Measurements from ENCODE around the gene GPATCH2L.

GPATCH2L gene

DNA sequence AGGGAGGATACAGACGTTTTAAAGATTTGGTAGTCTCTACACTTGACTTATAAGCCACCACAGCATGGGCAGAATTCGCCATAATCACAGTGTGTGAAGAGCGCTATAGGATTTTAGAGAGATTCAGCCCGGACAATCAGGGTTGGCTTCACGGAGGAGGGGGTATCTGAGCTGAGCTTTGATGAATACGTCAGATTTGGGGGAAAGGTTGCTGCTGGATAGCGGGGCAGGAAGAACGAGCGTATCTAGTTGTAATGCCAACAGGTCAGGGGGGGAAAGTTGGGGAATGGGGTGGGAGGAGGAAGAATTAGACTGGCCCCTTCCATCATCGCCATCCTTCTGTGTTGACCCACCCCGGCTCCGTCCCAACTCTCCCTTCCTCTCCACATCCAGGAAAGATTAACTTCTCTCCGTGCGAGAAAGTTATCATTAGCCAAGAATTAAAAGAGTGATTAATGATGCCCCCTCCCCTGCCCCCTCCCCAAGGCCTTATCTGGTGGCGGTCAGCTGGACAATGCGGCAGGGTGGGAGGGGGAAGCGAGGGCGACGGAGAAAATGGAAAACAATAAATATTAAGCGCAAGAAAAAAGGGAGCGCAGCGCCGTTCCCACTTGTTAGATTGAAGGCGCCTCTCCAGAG, 13.5 kb upstream of the GPATCH2L start:
- no peak for DNase-seq (ENCODE audit: low read depth, low spot score)
- Histone ChIP-seq H3K36me3 (ENCODE audit: insufficient read depth, insufficient read length, low read length) (no peaks in the 10 kb centered on the region), H3K9ac (ENCODE audit: insufficient read length, low read depth) (no peak overlapping the region), H3K4me1 (ENCODE audit: insufficient read depth, insufficient read length) (peaks cover 6% of the 10 kb centered on the region), H3K4me3 (ENCODE audit: insufficient read length, low read depth) (peak overlapping the region; percentile 39), H3K9me3 (ENCODE audit: insufficient read depth, low read length) (peaks cover under 1% of the 10 kb centered on the region; the same call in 1 of the 2 replicates), H3K27me3 (ENCODE audit: insufficient read depth, insufficient read length) (peaks cover 49% of the 10 kb centered on the region)
- TF ChIP-seq SUZ12 (IDR thresholded peaks at IDR 0.05; ENCODE audit: extremely low read depth, insufficient read depth, insufficient read length) (no peak), ZNF274 (IDR thresholded peaks at IDR 0.05; ENCODE audit: low read depth, low read length) (no peak), YY1 (IDR thresholded peaks at IDR 0.05; ENCODE audit: insufficient read depth, insufficient read length) (no peak)

DNA sequence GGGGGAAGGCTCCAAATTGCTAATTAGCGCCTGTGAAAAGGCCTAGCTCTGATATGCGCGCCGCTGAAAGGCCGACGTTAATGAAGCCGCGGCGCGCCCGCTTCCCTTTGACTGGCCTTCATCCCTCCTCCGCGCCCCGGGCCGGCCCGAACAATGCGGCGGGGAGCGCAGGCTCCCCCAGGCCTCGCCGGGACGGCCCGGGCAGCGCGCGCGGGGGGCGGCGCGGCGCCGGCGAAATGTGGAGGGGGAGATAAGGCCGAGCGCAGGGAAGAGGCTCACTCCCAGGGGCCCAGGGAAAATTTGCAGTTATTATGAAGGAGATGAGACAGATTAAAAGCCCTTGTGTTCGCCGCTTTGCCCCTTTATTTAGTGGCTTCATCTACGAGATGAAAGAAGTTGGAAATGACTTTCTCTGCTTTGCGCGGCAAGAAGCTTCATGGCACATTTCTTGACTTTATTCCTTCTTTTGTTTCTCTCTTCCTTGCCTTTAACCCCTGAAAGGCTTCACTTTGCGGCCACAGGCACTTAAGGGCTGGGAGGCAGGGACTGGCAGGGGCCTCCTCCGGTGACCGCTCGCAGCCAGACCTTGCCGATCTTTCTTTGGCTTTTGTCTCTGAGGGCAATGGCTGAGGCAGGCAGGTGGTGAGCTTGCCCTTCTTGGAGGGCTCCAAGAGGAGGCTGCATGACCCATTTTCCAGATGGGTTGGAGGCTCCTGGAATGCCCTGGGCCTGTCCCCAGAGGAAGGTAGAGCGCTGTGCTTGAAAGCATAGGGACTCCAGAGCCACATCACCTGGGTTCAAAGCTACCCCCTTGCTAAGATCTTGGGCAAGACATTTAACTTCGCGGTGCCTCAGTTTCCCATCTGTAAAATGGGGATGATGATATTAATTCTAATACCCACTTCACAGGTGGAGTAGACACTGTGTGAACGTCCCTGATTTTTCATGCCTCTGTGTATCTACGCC, 12.7 kb upstream of the GPATCH2L start:
- TF ChIP-seq ZNF274 (IDR thresholded peaks at IDR 0.05; ENCODE audit: low read depth, low read length) (no peak), YY1 (IDR thresholded peaks at IDR 0.05; ENCODE audit: insufficient read depth, insufficient read length) (no peak), SUZ12 (IDR thresholded peaks at IDR 0.05; ENCODE audit: extremely low read depth, insufficient read depth, insufficient read length) (no peak)
- H3K4me3 ChIP-seq (ENCODE audit: insufficient read length, low read depth): peak overlapping the region; percentile 39
- H3K36me3 ChIP-seq (ENCODE audit: insufficient read depth, insufficient read length, low read length): no peaks in the 10 kb centered on the region
- H3K27me3 ChIP-seq (ENCODE audit: insufficient read depth, insufficient read length): peaks cover 46% of the 10 kb centered on the region
- no peak for DNase-seq (ENCODE audit: low read depth, low spot score)
- H3K9me3 ChIP-seq (ENCODE audit: insufficient read depth, low read length): peaks cover 6% of the 10 kb centered on the region; the same call in 1 of the 2 replicates
- H3K9ac ChIP-seq (ENCODE audit: insufficient read length, low read depth): peak overlapping the region; percentile 6
- peaks cover 6% of the 10 kb centered on the region for H3K4me1 ChIP-seq (ENCODE audit: insufficient read depth, insufficient read length)

DNA sequence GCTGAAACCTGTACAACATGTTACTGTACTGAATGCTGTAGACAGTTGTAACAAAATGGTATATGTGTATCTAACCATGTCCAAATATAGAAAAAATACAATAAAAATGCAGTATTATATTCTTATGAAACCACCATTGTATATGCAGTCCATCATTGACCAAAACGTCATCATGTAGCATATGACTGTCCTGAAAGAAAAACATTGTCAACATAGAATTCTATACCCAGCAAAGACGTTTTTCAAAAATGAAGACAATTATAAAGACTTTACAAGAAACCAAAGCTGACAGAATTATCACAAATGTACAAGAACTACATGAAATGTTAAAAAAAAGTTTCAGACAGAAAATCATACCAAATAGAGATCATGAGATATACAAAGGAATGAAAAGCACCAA, 8.1 kb upstream of the GPATCH2L start:
- Histone ChIP-seq H3K4me3 (ENCODE audit: insufficient read length, low read depth) (no peak overlapping the region), H3K9me3 (ENCODE audit: insufficient read depth, low read length) (peaks cover 6% of the 10 kb centered on the region; the same call in 1 of the 2 replicates), H3K36me3 (ENCODE audit: insufficient read depth, insufficient read length, low read length) (no peaks in the 10 kb centered on the region), H3K27me3 (ENCODE audit: insufficient read depth, insufficient read length) (peaks cover 15% of the 10 kb centered on the region), H3K9ac (ENCODE audit: insufficient read length, low read depth) (no peak overlapping the region), H3K4me1 (ENCODE audit: insufficient read depth, insufficient read length) (no peaks in the 10 kb centered on the region)
- DNase-seq (ENCODE audit: low read depth, low spot score): no peak
- TF ChIP-seq YY1 (IDR thresholded peaks at IDR 0.05; ENCODE audit: insufficient read depth, insufficient read length): no peak
- no peak for TF ChIP-seq SUZ12 (IDR thresholded peaks at IDR 0.05; ENCODE audit: extremely low read depth, insufficient read depth, insufficient read length)
- TF ChIP-seq ZNF274 (IDR thresholded peaks at IDR 0.05; ENCODE audit: low read depth, low read length): no peak

DNA sequence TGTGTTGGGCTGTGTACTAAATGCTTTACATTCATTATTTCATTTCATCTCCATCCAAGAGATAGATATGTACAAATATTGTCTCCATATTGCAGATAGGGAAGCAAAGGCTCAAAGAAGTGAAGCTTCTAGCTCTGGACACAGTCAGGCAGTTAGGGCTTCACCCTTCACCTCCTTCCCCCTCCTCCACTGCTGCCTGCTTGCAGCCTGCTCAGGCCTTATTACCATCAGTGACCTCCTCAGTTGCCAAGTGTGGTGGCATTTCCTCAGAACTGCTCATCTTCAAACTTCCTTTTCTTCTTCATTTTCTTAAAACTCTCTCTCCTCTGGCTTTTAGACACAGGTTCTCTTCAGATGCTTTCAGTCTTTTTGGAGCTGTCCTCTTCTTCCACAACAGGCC, 4.7 kb upstream of the GPATCH2L start:
- H3K27me3 ChIP-seq (ENCODE audit: insufficient read depth, insufficient read length): no peaks in the 10 kb centered on the region
- no peaks in the 10 kb centered on the region for H3K36me3 ChIP-seq (ENCODE audit: insufficient read depth, insufficient read length, low read length)
- H3K4me3 ChIP-seq (ENCODE audit: insufficient read length, low read depth): no peak overlapping the region
- no peak for DNase-seq (ENCODE audit: low read depth, low spot score)
- TF ChIP-seq YY1 (IDR thresholded peaks at IDR 0.05; ENCODE audit: insufficient read depth, insufficient read length) (no peak), ZNF274 (IDR thresholded peaks at IDR 0.05; ENCODE audit: low read depth, low read length) (no peak), SUZ12 (IDR thresholded peaks at IDR 0.05; ENCODE audit: extremely low read depth, insufficient read depth, insufficient read length) (no peak)
- H3K9ac ChIP-seq (ENCODE audit: insufficient read length, low read depth): no peak overlapping the region
- peaks cover 6% of the 10 kb centered on the region; the same call in 1 of the 2 replicates for H3K9me3 ChIP-seq (ENCODE audit: insufficient read depth, low read length)
- H3K4me1 ChIP-seq (ENCODE audit: insufficient read depth, insufficient read length): no peaks in the 10 kb centered on the region

DNA sequence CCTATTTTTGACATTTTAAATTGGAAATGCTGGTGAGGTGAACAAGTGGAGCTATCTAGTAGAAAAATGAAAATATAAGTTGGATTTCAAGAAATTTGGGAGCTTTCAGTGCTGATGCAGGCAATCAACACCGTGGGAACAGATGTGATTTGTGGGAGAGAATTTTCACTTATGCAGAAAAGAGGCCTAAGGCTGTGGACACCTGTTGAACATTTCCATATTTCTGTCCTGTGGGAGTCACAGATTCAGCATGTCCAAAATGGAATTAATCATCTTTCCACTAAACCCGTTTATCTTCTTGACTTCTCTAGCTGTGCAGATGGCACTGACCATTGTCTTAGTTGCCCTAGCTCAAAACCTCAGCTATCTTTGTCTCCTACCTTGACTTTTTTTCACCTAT, 2.5 kb upstream of the GPATCH2L start:
- H3K4me1 ChIP-seq (ENCODE audit: insufficient read depth, insufficient read length): no peaks in the 10 kb centered on the region
- no peak for DNase-seq (ENCODE audit: low read depth, low spot score)
- H3K27me3 ChIP-seq (ENCODE audit: insufficient read depth, insufficient read length): no peaks in the 10 kb centered on the region
- no peak overlapping the region for H3K4me3 ChIP-seq (ENCODE audit: insufficient read length, low read depth)
- H3K9me3 ChIP-seq (ENCODE audit: insufficient read depth, low read length): no peaks in the 10 kb centered on the region
- no peak overlapping the region for H3K9ac ChIP-seq (ENCODE audit: insufficient read length, low read depth)
- H3K36me3 ChIP-seq (ENCODE audit: insufficient read depth, insufficient read length, low read length): peaks cover under 1% of the 10 kb centered on the region
- no peak for TF ChIP-seq ZNF274 (IDR thresholded peaks at IDR 0.05; ENCODE audit: low read depth, low read length)
- TF ChIP-seq SUZ12 (IDR thresholded peaks at IDR 0.05; ENCODE audit: extremely low read depth, insufficient read depth, insufficient read length): no peak
- TF ChIP-seq YY1 (IDR thresholded peaks at IDR 0.05; ENCODE audit: insufficient read depth, insufficient read length): no peak

DNA sequence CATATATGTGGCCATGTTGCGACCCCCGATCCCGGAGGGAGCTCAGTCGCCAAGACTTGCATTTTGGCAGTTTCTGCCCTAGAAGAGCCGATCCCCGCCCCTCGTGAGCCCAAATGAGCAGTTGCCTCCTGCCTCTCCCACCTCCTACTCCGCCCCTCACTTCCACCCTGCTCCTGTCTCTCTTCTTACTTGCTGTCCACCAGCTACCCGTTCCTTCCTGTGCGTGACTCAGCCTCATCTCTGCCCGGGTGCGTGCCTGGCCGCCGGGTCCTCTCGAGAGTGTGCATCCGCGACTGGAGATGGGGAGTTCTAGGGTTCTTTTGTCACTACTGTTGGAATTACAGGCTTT, 585 bp downstream of the GPATCH2L start:
- no peak for DNase-seq (ENCODE audit: low read depth, low spot score)
- Histone ChIP-seq H3K4me1 (ENCODE audit: insufficient read depth, insufficient read length) (no peaks in the 10 kb centered on the region), H3K9ac (ENCODE audit: insufficient read length, low read depth) (peak overlapping the region; percentile 92), H3K4me3 (ENCODE audit: insufficient read length, low read depth) (peak overlapping the region; percentile 90), H3K9me3 (ENCODE audit: insufficient read depth, low read length) (no peaks in the 10 kb centered on the region), H3K36me3 (ENCODE audit: insufficient read depth, insufficient read length, low read length) (peaks cover 19% of the 10 kb centered on the region), H3K27me3 (ENCODE audit: insufficient read depth, insufficient read length) (no peaks in the 10 kb centered on the region)
- TF ChIP-seq SUZ12 (IDR thresholded peaks at IDR 0.05; ENCODE audit: extremely low read depth, insufficient read depth, insufficient read length): no peak
- TF ChIP-seq ZNF274 (IDR thresholded peaks at IDR 0.05; ENCODE audit: low read depth, low read length): no peak
- TF ChIP-seq YY1 (IDR thresholded peaks at IDR 0.05; ENCODE audit: insufficient read depth, insufficient read length): no peak

DNA sequence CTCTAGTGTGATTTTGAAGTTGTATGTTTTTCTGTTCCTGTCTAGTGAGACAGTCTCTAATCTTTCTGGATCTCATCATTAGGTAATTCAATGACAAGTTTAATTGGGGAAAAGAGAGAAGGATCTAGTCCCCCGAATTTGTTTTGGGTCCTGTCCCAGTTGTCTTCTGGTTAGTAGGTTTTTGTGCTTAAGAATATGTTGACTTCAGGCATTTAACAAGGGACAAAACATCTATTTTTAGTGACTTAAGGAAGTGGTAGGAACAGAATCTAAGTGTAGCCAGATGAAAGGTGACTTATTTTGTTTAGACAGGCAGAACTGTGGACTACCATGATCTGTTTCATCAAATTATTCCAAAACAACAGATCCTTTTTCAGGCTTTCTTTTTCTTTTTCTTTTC, 2.2 kb downstream of the GPATCH2L start:
- Histone ChIP-seq H3K4me1 (ENCODE audit: insufficient read depth, insufficient read length) (no peaks in the 10 kb centered on the region), H3K36me3 (ENCODE audit: insufficient read depth, insufficient read length, low read length) (peaks cover 35% of the 10 kb centered on the region), H3K4me3 (ENCODE audit: insufficient read length, low read depth) (no peak overlapping the region), H3K9ac (ENCODE audit: insufficient read length, low read depth) (no peak overlapping the region), H3K27me3 (ENCODE audit: insufficient read depth, insufficient read length) (no peaks in the 10 kb centered on the region), H3K9me3 (ENCODE audit: insufficient read depth, low read length) (no peaks in the 10 kb centered on the region)
- TF ChIP-seq ZNF274 (IDR thresholded peaks at IDR 0.05; ENCODE audit: low read depth, low read length) (no peak), YY1 (IDR thresholded peaks at IDR 0.05; ENCODE audit: insufficient read depth, insufficient read length) (no peak), SUZ12 (IDR thresholded peaks at IDR 0.05; ENCODE audit: extremely low read depth, insufficient read depth, insufficient read length) (no peak)
- DNase-seq (ENCODE audit: low read depth, low spot score): no peak
